H1 (cell line): ENCODE measurements around the gene ARMH2. TPM values are rescaled to one million over a fixed set of nuclear protein-coding genes. Genes with fewer than 3 reads are reported as not detected.

Experiments used
- CTCF ChIA-PET: fragments of 300-600 bp; sonication (Branson Sonifier 250); formaldehyde crosslinking; loops from one replicate; lab custom pipeline; 2021; ENCODE audit not compliant: partially characterized antibody; lab: Charles Lee
- POLR2A ChIA-PET: fragments of 300-600 bp; sonication (Branson Sonifier 250); formaldehyde crosslinking; loops from one replicate; lab custom pipeline; 2021; ENCODE audit warnings: inconsistent platforms; ENCODE audit not compliant: partially characterized antibody; lab: Charles Lee
- DNase-seq, 2 experiments: peaks; one replicate each; pipeline versions ENCODE4 v3.0.0 to v3.0.0-alpha.2; 2010 to 2022; ENCODE audit warnings: low spot score in 2 of 2, low read depth in 1 of 2, mixed read lengths in 1 of 2
- FAIRE-seq: peaks from 2 replicates; lab custom pipeline; 2011; peaks lifted over from hg19 to GRCh38; lab: Jason Lieb, UNC
- H2AFZ ChIP-seq: 2 replicates; pipeline ENCODE4 v1.8.1; 2012; ENCODE audit warnings: low read length, inconsistent platforms
- H2AK5ac ChIP-seq: 2 replicates; pipeline ENCODE4 v1.6.1; 2013; ENCODE audit warnings: low read depth, low read length
- H2BK120ac ChIP-seq: replicated peaks from 2 replicates; pipeline ENCODE3; 2013; ENCODE audit warnings: low read depth, low read length, inconsistent platforms
- H2BK12ac ChIP-seq: 2 replicates; pipeline ENCODE4 v1.6.1; 2013; ENCODE audit warnings: low read depth, low read length
- H2BK15ac ChIP-seq: 2 replicates; pipeline ENCODE4 v1.6.1; 2013; ENCODE audit warnings: low read length
- H2BK20ac ChIP-seq: 2 replicates; pipeline ENCODE4 v1.6.1; 2013; ENCODE audit warnings: low read length
- H2BK5ac ChIP-seq: 2 replicates; pipeline ENCODE4 v1.6.1; 2013; ENCODE audit warnings: low read depth, low read length
- H3K14ac ChIP-seq: 2 replicates; pipeline ENCODE4 v1.6.1; 2013; ENCODE audit warnings: inconsistent platforms; ENCODE audit not compliant: insufficient read length
- H3K18ac ChIP-seq: 2 replicates; pipeline ENCODE4 v1.6.1; 2013; ENCODE audit warnings: low read length; ENCODE audit errors: extremely low read depth
- H3K23ac ChIP-seq: 2 replicates; pipeline ENCODE4 v1.6.1; 2013; ENCODE audit warnings: inconsistent platforms; ENCODE audit not compliant: insufficient read length
- H3K23me2 ChIP-seq: 2 replicates; pipeline ENCODE4 v1.6.1; 2013; ENCODE audit warnings: low read depth, low read length
- H3K27ac ChIP-seq: 2 replicates; pipeline ENCODE4 v1.6.1; 2011; ENCODE audit warnings: low read depth, low read length, inconsistent platforms
- H3K27me3 ChIP-seq, 4 experiments: replicated peaks in 1 of 4; 1 replicate in 1 of 4; 2 replicates in 3 of 4; pipeline versions ENCODE4 v1.6.1 to v1.8.1; 2011 to 2013; ENCODE audit warnings: low read length in 3 of 4, mild to moderate bottlenecking in 3 of 4, inconsistent platforms in 2 of 4, mixed read lengths in 2 of 4, moderate library complexity in 1 of 4; ENCODE audit not compliant: control insufficient read depth in 3 of 4, insufficient read depth in 3 of 4; ENCODE audit errors: extremely low read depth in 1 of 4
- H3K36me3 ChIP-seq, 4 experiments: 2 replicates each; pipeline versions ENCODE4 v1.6.1 to v1.8.1; 2011 to 2013; ENCODE audit warnings: mild to moderate bottlenecking in 4 of 4, low read length in 3 of 4, moderate library complexity in 2 of 4, control low read depth in 1 of 4, inconsistent platforms in 1 of 4; ENCODE audit not compliant: insufficient read depth in 4 of 4, control insufficient read depth in 2 of 4
- H3K4ac ChIP-seq: replicated peaks from 2 replicates; pipeline ENCODE3; 2013; ENCODE audit warnings: low read length, low read depth, mixed read lengths, inconsistent platforms; ENCODE audit not compliant: insufficient read length
- H3K4me1 ChIP-seq, 4 experiments: replicated peaks in 1 of 4; 1 replicate in 1 of 4; 2 replicates in 3 of 4; pipeline versions ENCODE4 v1.6.1 to v1.8.1; 2011 to 2013; ENCODE audit warnings: low read length in 3 of 4, inconsistent platforms in 2 of 4, mixed read lengths in 1 of 4; ENCODE audit not compliant: insufficient read depth in 4 of 4, control insufficient read depth in 3 of 4
- H3K4me2 ChIP-seq, 2 experiments: 2 replicates each; pipeline versions ENCODE4 v1.6.1 to v1.8.1; 2011 to 2013; ENCODE audit warnings: low read depth in 2 of 2, low read length in 2 of 2, control low read depth in 1 of 2, inconsistent platforms in 1 of 2, mild to moderate bottlenecking in 1 of 2; ENCODE audit not compliant: insufficient read depth in 1 of 2
- H3K4me3 ChIP-seq, 4 experiments: fragments of 200-600, 300-600 bp in 1 of 4; sonication (generic), shearing (Covaris generic), sonication (Bioruptor Twin) in 1 of 4; 2 replicates each; pipeline versions ENCODE4 v1.5.1 to v1.8.1; 2011 to 2016; ENCODE audit warnings: low read length in 4 of 4, low read depth in 3 of 4, control low read depth in 2 of 4, inconsistent platforms in 2 of 4, mild to moderate bottlenecking in 2 of 4, mixed read lengths in 1 of 4, moderate library complexity in 1 of 4; ENCODE audit not compliant: insufficient read depth in 2 of 4; ENCODE audit errors: extremely low read depth in 1 of 4
- H3K56ac ChIP-seq: replicated peaks from 2 replicates; pipeline ENCODE3; 2013; ENCODE audit warnings: low read depth, mild to moderate bottlenecking, mixed read lengths, low read length, inconsistent platforms; ENCODE audit not compliant: insufficient read length
- H3K79me1 ChIP-seq: 2 replicates; pipeline ENCODE4 v1.6.1; 2013; ENCODE audit warnings: low read depth, low read length, control low read depth
- H3K79me2 ChIP-seq, 2 experiments: 2 replicates each; pipeline versions ENCODE4 v1.6.1 to v1.8.1; 2012 to 2013; ENCODE audit warnings: low read length in 2 of 2, mild to moderate bottlenecking in 2 of 2, inconsistent platforms in 1 of 2; ENCODE audit not compliant: insufficient read depth in 2 of 2, control insufficient read depth in 1 of 2
- H3K9ac ChIP-seq, 4 experiments: replicated peaks in 1 of 4; 1 replicate in 1 of 4; 2 replicates in 3 of 4; pipeline versions ENCODE4 v1.6.1 to v1.8.1; 2011 to 2013; ENCODE audit warnings: low read depth in 3 of 4, low read length in 3 of 4, control low read depth in 2 of 4, mild to moderate bottlenecking in 2 of 4, moderate library complexity in 2 of 4, inconsistent platforms in 1 of 4; ENCODE audit errors: extremely low read depth in 1 of 4
- H3K9me3 ChIP-seq, 2 experiments: 2 replicates each; pipeline versions ENCODE4 v1.6.1 to v1.8.1; 2012 to 2013; ENCODE audit warnings: mild to moderate bottlenecking in 2 of 2, moderate library complexity in 2 of 2, control low read depth in 1 of 2, inconsistent platforms in 1 of 2, low read depth in 1 of 2, low read length in 1 of 2, mixed read lengths in 1 of 2; ENCODE audit not compliant: insufficient read depth in 2 of 2
- H4K20me1 ChIP-seq, 2 experiments: replicated peaks in 1 of 2; 2 replicates each; pipeline versions ENCODE3 to v1.8.1; 2011 to 2013; ENCODE audit warnings: inconsistent platforms in 2 of 2, low read length in 2 of 2, mild to moderate bottlenecking in 1 of 2; ENCODE audit not compliant: insufficient read depth in 2 of 2, control insufficient read depth in 1 of 2
- H4K5ac ChIP-seq: 2 replicates; pipeline ENCODE4 v1.6.1; 2013; ENCODE audit warnings: low read length, low read depth, mixed read lengths, inconsistent platforms; ENCODE audit not compliant: insufficient read length
- H4K8ac ChIP-seq: 2 replicates; pipeline ENCODE4 v1.8.0; 2013; ENCODE audit warnings: mild to moderate bottlenecking, moderate library complexity, low read length, inconsistent platforms; ENCODE audit not compliant: insufficient read depth; ENCODE audit errors: extremely low read depth
- H4K91ac ChIP-seq: replicated peaks from 2 replicates; pipeline ENCODE3; 2013; ENCODE audit warnings: low read length, mixed read lengths, inconsistent platforms; ENCODE audit not compliant: insufficient read length
- ASH2L ChIP-seq: fragments of 200-600, 300-600 bp; sonication (generic); IDR thresholded peaks from one replicate; pipeline ENCODE4 v1.7.1; 2017; ENCODE audit warnings: low read length
- ATF3 ChIP-seq: IDR thresholded peaks from 2 replicates; pipeline ENCODE4 v1.6.1; 2011; ENCODE audit warnings: low read depth, mild to moderate bottlenecking, low read length; ENCODE audit not compliant: insufficient read depth
- CHD1 ChIP-seq: IDR thresholded peaks from 2 replicates; pipeline ENCODE4 v1.6.1; 2012; ENCODE audit warnings: low read depth, low read length, improper control_type of control experiment
- CTCF ChIP-seq, 3 experiments: IDR thresholded peaks; 1 replicate in 2 of 3; 2 replicates in 1 of 3; pipeline versions ENCODE4 v1.5.1 to v1.6.1; 2011; ENCODE audit warnings: low read length in 3 of 3, mild to moderate bottlenecking in 3 of 3, inconsistent platforms in 2 of 3, low read depth in 1 of 3, moderate library complexity in 1 of 3; ENCODE audit not compliant: insufficient read depth in 1 of 3; ENCODE audit errors: control extremely low read depth in 1 of 3
- HDAC6 ChIP-seq: IDR thresholded peaks from one replicate; pipeline ENCODE4 v1.7.1; 2012; ENCODE audit warnings: low read depth, mild to moderate bottlenecking, inconsistent platforms, low read length, moderate library complexity
- KDM4A ChIP-seq: IDR thresholded peaks from one replicate; pipeline ENCODE4 v1.7.1; 2012; ENCODE audit warnings: low read depth, mild to moderate bottlenecking, moderate library complexity, low read length, inconsistent platforms; ENCODE audit not compliant: severe bottlenecking
- RXRA ChIP-seq: IDR thresholded peaks from 2 replicates; pipeline ENCODE4 v1.6.1; 2011; ENCODE audit warnings: low read depth, mild to moderate bottlenecking, low read length, moderate library complexity; ENCODE audit not compliant: insufficient read depth
- SAP30 ChIP-seq: fragments of 300-600 bp; sonication (generic); IDR thresholded peaks from 2 replicates; pipeline ENCODE4 v1.7.1; 2012; ENCODE audit warnings: low read length, moderate library complexity, mild to moderate bottlenecking, inconsistent platforms; ENCODE audit not compliant: insufficient read depth, insufficient replicate concordance
- SIN3A ChIP-seq, 2 experiments: IDR thresholded peaks in 1 of 2; conservative IDR thresholded peaks in 1 of 2; 2 replicates each; pipeline ENCODE4 v1.6.1; 2011 to 2012; ENCODE audit warnings: low read length in 2 of 2, improper control_type of control experiment in 1 of 2, low read depth in 1 of 2, mild to moderate bottlenecking in 1 of 2
- SIRT6 ChIP-seq: IDR thresholded peaks from one replicate; pipeline ENCODE4 v1.7.1; 2012; ENCODE audit warnings: low read length, inconsistent platforms
- SRF ChIP-seq: IDR thresholded peaks from 2 replicates; pipeline ENCODE4 v1.6.1; 2011; ENCODE audit warnings: mild to moderate bottlenecking, low read depth, low read length, moderate library complexity
- WGBS, 2 experiments: shearing (Covaris generic) in 1 of 2; methylation state at CpG; one replicate each; pipeline versions ENCODE4 v1.1.6 to v1.1.7; 2013 to 2015; ENCODE audit warnings: low lambda C conversion rate in 2 of 2, mixed read lengths in 2 of 2, inconsistent platforms in 1 of 2, low coverage in 1 of 2, missing lambda C conversion rate in 1 of 2; ENCODE audit not compliant: insufficient replicate concordance in 2 of 2, insufficient coverage in 1 of 2, insufficient read length in 1 of 2; ENCODE audit errors: extremely low coverage in 1 of 2, missing lambda C conversion rate in 1 of 2; 5-methylcytosine and 5-hydroxymethylcytosine counted together
- polyA plus RNA-seq, 7 experiments: library from polyadenylated mRNA; depleted of rRNA in 3 of 7; stranded (reverse) in 5 of 7; unstranded in 2 of 7; fragments of >200 nt in 5 of 7; fragments of 200-250 nt in 2 of 7; gene quantifications; 1 replicate in 5 of 7; 2 replicates in 1 of 7; 4 replicates in 1 of 7; pipeline versions ENCODE4 v1.2.1 to v1.2.3, GENCODE V29; 2011 to 2013; ENCODE audit warnings: missing spikeins in 2 of 7, mixed read lengths in 2 of 7
- total RNA-seq: library from RNA; stranded (reverse); fragmentation: NEBNext Ultra II Directional; extraction: Animal tissue kit (Norgen Biotek cat#: 25700); gene quantifications from 2 replicates; pipeline ENCODE4 v1.2.1, GENCODE V29; 2021

Gene ARMH2
- total and polyA plus RNA-seq, 2 of the 8 experiments (the other 6 are each of a cell fraction or from before 2014, with no cell fraction given), result not detected

GRCh38 chr6:24818346-24818745, 19.6 kb upstream of the ARMH2 start:
- H2AFZ ChIP-seq, result no peak overlapping the region
- no peak overlapping the region for H3K9ac ChIP-seq
- H3K4me3 ChIP-seq, result no peak overlapping the region
- H3K23ac ChIP-seq, result no peak overlapping the region
- no peak overlapping the region for H3K56ac ChIP-seq
- H3K4ac ChIP-seq, result no peak overlapping the region
- no peaks in the 10 kb centered on the region for H3K9me3 ChIP-seq
- no peak overlapping the region for H3K14ac ChIP-seq
- WGBS, 2 experiments, result 100% methylated on average over 2 of the region's 2 CpGs; no CpG with 5 or more reads in 1 of the 2 experiments
- no peak overlapping the region for H2BK20ac ChIP-seq
- H2BK15ac ChIP-seq, result no peak overlapping the region
- FAIRE-seq (no peak), DNase-seq (no peak)
- H2BK12ac ChIP-seq, result no peak overlapping the region
- H4K91ac ChIP-seq, result no peak overlapping the region
- H3K27ac ChIP-seq, result no peak overlapping the region
- H3K4me1 ChIP-seq, result no peaks in the 10 kb centered on the region
- POLR2A ChIA-PET, result interaction anchor here (1.0 kb wide), 1 partner anchor 8 kb away, joined by 3 read pairs; no protein-coding TSS in a partner anchor
- H3K36me3 ChIP-seq, result no peaks in the 10 kb centered on the region; a peak in 1 of 8 replicates
- no peak overlapping the region for H2BK120ac ChIP-seq
- no peak overlapping the region for H3K4me2 ChIP-seq
- no peaks in the 10 kb centered on the region for H3K27me3 ChIP-seq
- H4K5ac ChIP-seq, result no peak overlapping the region
- H4K20me1 ChIP-seq, result no peaks in the 10 kb centered on the region
- no peak overlapping the region for H2BK5ac ChIP-seq
- H4K8ac ChIP-seq, result no peak overlapping the region
- CTCF ChIA-PET, result interaction anchor here (0.6 to 2.2 kb wide), 5 partner anchors 11 to 194 kb away, joined by 3 to 12 read pairs (median 4); no protein-coding TSS in a partner anchor
- no peaks in the 10 kb centered on the region for H3K79me1 ChIP-seq
- H3K18ac ChIP-seq, result no peak overlapping the region
- H3K23me2 ChIP-seq, result no peaks in the 10 kb centered on the region
- H3K79me2 ChIP-seq, result no peaks in the 10 kb centered on the region
- no peak overlapping the region for H2AK5ac ChIP-seq
- TF ChIP-seq KDM4A, result no peak
- no peak for TF ChIP-seq CTCF (IDR thresholded peaks at IDR 0.05; ENCODE audit: control extremely low read depth in 1 of 3, insufficient read depth in 1 of 3, low read depth in 1 of 3, low read length in 3 of 3)
- no peak for TF ChIP-seq SAP30
- no peak for TF ChIP-seq RXRA
- no peak for TF ChIP-seq SIN3A (conservative IDR thresholded peaks at IDR 0.05 in 1 of 2, IDR thresholded peaks at IDR 0.05 in 1 of 2; ENCODE audit: low read depth in 1 of 2, low read length in 2 of 2)
- no peak for TF ChIP-seq SRF
- no peak for TF ChIP-seq HDAC6
- TF ChIP-seq ASH2L, result no peak
- no peak for TF ChIP-seq CHD1
- TF ChIP-seq SIRT6, result no peak
- TF ChIP-seq ATF3, result no peak
